HG03196 (cell line): Measurements from ENCODE around the gene RGS17.
A peak's percentile ranks its signal among the peaks of the same experiment; 100 is the strongest.
"Not testable (repeated sequence)": the region's sequence is repeated elsewhere in the genome, so short reads cannot be mapped to it uniquely, and the experiment has no call there.

ENCODE experiments used
- ATAC-seq: cut with Tn5 transposase; IDR thresholded peaks from one replicate; pipeline ENCODE4 v1.9.1; 2021; ENCODE audit not compliant: unreplicated experiment

The RGS17 gene, protein sequence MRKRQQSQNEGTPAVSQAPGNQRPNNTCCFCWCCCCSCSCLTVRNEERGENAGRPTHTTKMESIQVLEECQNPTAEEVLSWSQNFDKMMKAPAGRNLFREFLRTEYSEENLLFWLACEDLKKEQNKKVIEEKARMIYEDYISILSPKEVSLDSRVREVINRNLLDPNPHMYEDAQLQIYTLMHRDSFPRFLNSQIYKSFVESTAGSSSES

DNA sequence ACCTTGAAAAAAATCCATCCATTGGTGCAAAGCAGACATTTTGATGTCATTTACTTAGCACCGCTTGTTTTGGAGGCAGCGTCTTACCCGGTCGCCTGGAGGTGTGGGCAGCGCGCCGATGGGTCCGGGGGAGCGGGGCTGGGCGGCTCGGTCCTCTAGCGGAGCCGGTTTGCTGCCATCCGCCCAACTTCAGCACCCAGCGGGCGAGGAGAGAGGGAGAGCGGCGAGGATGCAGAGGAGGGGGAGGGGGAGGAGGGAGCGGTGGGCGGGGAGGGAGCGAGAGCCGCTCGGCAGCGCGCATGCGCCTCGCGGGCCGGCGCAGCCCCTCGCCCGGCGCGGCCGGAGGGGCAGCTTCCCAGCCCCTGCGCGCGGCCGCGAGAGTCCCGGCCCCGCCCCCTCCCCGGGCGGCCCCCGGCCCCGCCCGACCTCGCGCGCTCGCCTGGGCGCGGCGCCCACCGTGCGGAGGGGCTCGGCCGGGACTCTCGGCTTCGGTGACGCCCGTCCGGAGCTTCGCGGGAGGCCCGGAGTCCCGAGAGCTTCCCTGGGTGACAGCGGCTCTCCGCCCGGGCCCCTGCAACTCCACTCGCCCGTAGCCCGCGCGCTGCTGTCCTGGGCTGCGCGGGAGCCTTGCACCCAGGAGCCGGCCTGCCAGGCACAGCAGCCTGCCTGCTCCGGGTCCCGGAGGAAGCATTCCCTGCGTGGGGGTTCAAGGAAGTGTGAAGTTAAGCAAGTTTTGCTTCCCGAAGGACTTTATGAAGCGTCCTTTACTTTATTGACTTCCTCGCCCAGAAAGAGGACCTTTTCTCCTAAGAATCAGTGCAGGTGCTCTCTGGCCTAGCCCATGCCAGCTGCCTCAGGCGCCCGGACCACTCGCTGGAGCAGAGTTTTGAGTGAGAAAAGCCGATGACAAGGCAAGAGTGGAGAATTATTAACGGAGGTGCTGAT, at the start of gene RGS17:
RGS17 (minus strand) TSS at position 246 of the 945 bp plus-strand sequence. CDS start 87,264 bp downstream, outside the sequence.
- ATAC-seq = peak; percentile 65

DNA sequence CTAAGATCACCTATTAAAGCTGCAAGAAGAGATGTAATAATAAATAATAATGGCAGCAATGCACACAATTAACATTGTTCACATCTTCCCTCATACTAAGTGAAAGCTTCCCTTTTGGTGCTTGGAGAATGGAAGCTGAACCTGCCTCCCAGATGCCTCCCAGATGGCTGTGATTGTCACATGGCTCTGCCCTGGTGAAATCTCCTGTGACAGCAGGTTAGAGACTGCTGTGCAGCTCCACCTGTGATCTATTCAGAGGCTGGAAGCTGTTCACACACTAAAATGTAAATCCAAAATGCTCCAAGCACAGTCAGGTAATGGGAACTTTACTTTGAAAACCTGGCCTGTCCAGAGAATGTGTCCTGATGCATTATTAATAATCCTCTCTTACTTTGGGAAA, 41.7 kb upstream of the RGS17 start:
- ATAC-seq = no peak

DNA sequence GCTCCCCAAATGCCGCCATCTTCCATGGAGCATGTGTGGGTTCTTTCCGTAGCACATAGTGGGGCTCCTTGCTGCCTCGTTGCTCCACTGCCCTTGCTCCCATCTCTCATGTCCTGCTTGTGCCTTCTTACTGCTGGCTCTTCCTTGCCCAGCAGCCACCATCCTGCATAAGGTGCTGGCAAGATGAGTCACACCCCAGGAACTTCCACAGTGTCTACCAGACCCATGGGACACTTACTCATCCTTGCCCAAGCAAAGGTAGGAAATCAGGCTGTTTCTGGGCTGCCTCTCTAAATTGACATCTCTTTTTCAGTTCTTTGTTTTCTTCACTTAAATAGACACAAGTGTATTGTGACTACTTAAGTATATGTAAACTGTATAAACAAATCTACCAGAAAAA, 39.4 kb upstream of the RGS17 start:
- ATAC-seq = no peak

DNA sequence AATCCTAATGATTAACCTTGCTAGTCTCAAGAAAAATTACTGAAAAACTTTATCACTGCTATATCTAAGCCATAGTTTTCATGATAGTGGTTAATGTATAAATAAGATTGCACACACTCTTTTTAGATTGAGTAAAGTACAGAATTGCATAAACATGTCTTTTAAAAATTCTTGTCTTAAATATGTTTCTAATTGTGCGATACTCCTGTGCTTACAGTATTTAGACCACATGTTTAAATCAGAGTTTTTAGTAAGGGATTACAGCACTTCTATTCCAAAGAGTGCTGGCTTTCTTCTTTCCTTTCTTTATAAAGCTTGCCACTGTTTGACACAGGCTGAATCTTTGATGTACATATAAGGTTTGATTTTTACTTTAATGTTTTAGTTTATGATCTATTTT, 36.8 kb upstream of the RGS17 start:
- ATAC-seq = no peak

DNA sequence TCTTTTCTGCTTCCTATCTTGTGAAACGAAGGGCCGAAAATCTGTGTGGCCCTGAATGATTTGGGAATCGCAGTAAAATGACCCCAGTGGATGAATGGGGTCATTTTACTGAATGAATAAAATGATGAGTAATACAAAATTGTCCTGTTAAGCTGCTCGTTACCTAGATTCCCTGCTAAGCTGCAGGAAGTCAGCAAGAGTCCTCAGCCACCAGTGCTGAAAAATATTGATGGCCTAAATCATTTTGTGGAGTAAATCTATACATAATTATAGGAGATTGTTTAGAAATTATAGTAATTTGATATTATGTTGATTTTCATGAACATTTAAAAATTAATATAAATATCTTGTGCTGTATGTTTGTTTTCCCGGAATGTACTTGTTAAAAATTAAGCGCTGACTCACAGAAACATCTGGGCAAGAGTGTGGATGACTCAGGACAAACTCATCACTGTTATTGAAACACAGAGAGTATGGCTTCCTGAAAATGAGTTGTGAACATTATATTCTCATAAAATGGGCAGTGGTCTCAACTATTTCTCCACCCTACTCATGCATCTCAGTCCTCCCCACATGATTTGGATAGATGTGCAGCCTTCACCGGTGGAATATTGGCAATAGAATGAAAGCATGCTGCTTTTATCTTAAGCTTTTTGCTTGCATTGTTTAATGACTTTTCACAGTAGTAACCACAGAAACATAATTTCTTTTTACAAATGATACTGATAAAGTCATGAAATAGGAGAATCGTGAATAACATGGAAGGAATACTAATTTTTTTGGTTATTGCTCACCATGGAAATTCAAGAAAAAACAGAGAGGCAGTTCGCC, 36.2 kb upstream of the RGS17 start:
- ATAC-seq = no peak

DNA sequence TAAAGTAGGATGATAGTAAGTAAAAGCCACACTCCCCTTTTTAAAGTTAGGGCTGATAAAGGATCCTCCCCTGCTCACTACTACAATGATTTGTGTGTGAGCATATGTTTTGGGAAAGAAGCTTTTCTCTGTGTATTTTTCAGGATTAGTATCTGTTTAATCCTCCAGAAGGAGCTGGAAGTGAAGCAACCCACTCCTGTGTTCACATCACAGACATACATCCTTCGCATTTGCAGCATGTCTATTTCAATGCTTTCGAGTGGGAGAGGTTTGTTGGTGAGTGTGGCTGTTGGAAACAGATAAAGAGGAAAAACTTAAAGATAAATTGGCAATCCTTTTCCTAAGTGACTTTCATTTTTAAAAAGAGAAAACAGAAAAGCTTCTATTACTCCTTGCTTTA, 31.6 kb upstream of the RGS17 start:
- ATAC-seq = no peak

DNA sequence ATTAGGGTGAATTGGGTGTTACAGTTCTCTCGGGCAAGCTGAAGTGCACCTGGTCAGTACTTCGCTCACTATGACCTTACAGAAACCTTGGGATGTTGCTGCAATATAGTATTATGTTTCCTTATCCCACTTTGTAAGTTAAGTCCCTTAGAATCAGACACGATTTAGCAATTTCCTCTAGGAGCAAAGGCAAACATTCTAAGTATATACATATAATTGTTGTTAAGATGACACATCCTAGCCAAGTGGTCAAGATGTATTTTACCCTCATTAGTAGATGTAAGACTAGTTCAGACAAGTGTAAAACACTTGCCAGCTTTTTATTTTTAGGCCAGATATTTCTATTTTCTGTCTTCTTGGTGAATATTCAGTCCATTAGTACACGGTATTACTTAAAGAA, 31.1 kb upstream of the RGS17 start:
- no peak for ATAC-seq

DNA sequence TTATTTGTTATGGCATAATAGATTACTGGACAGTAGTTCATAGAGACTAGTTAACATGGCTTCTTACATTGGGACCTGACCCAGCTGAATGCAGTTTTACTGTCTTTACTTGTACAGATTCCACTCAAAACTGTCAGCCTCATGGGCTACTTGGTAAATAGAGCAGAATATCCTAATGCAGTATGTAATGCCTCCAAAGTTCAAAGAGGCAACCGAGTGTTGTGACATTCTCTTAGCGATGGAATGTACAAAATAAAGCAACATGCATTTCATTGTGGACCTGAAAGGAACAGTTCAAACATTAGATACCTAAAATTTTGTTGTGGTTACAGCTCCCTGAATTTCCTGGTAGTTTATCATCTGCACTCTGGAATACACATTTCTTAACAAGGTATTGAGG, 29.1 kb upstream of the RGS17 start:
- ATAC-seq = no peak

DNA sequence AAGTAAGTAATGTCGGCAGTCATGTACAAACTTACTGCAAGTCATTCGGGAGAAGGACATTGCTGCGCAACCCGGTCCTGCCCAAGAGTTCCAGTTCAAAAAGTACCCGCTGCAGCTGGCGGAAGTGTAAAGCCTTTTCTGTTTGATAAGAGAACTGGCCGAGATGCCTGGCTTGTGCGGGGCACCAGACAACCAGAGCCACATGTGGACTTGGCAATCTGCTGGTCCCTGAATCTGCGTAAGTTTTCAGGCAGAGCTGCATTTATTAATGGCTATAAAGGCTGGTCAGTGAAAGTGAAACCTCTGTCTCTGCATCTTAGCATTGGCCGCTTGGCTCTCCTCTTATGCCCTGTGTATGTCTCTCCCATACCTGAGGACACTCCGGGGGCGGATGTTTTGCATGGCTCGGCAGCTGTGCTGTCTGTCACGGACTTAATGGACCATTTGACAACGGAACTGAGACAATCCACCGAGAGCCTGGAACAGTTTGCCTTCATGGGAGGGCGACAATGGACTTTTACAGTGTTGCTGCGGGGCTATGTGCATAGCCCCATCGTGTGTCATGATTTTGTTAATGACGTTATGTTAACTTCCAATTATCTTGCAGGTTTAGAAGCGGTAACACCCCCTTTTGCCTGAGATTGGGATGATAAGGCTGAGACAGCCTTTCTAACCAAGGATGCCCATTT, 19.8 kb upstream of the RGS17 start:
- no peak for ATAC-seq

DNA sequence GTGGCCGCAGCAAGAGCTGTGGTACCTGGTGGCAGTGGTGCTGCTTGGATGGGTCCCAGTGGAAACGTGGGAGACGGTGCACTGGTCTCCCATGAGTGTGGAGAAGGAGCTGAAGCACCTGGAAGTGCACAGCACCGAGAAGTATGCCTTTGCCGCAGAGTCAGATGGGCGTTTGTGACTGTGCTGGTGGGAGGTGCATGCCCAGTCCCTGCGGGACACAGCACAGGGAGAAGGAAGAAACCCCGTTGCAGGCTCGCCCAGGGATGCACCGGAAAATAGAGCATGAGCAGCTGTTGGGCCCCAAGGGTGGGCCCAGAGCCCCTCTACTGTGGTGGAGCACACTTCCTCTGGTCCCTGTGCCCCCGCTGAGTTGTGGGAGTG, 19.3 kb upstream of the RGS17 start:
- no peak for ATAC-seq

DNA sequence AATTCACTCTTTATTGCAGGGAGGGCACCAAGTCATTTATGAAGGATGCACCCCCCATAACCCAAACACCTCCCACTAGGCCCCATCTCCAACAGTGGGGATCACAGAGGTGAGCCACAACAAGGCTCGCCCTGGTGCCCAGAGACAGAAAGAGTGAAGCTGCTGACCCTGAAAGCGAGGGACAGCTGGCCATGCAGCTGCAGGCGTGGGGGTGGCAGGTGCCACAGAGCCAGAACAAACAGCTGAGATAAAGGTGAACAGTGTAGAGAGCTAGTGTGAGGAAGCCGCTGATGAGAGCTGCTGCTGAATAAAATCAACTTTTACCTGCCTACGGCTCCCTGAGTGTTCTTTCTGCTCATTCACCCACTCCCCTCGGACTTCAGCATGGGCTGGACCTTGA, 18.8 kb upstream of the RGS17 start:
- ATAC-seq = no peak

DNA sequence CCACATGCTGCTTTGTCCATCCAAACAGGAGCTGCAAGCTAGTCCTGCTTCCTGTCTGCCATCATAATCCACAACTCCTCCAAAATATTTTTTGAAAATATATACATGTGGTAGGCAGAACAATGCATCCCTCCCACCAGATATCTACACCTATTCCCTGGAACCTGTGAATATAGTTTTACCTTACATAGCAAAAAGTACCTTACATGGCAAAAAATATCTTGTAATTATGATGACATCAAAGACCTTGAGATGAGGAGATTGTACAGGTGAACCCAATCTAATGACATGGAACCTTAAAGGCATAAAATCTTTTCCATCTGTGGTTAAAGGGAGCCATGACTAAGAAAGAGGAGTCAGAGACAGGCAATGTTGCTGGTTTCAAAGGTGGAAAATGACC, 15.3 kb upstream of the RGS17 start:
- no peak for ATAC-seq

DNA sequence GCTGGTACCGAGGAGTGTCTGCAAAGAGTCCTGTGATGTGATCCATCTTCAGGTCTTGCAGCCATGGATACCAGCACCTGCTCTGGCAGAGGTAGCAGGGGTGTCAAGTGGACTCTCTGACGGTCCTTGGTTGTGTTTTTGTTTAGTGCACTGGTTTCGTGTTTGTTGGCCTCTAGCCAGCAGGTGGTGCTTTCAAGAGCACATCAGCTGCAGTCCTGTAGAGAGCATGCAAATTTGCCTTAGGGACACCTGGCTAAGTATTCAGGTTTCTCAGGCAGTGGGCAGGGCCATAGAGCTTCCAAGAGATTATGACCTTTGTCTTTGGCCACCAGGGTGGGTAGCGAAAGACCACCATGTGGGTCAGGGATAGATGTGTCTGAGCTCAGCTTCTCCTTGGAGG, 14.5 kb upstream of the RGS17 start:
- ATAC-seq = no peak

DNA sequence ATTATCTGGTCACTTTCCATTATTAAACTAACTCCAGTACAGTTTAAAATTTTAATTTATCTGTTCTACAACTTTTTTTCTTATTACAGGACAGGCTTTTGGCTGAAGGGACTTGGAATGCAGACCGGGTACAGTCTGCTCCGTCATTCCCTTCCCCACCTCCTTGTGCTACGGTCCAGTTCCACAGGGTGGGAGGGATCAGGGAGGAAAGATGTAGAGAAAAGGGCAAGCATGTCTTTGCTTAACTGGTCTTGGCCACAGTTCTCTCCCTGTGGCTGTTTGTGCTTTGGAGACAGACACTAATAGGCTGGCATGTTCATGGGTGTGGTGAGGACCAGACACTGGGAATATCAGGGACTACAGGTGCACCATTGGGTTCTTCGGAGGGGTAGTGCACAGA, 12.1 kb upstream of the RGS17 start:
- no peak for ATAC-seq

DNA sequence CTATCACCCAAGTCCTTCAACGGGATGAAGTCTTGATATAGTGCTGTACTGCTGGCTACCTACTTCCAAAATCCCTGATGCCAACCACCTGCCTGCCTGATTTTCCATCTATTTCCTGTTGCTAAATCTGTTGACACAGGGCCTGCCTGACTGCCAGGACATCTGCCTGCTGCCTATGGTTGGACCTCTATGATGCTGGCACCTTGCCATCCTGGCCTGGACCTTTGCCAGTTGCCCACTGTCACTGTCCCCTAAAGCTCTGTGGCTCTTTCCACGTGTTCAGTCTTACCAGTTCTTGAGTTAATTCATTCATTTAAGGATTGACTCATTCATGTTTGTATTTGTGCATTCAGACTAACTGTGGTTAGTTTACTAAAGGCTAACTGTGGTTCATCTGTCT, 9.2 kb upstream of the RGS17 start:
- no peak for ATAC-seq

DNA sequence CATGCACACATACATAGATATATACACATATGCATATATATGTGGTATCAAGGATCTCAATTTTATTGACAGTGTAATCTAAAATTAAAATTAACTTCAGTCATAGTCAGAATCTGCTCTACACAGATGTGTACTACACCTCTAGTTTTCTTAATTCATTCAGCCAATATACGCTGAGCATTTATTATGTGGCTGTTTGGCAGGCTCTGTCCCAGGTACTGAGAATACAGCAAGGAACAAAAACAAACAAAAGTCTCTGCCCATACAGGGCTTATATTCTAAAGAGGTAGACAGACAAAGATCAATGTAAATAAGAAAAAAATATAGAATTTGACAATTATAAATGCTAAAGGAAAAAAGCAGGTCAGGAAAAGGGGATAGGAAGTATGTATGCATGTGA, 7.8 kb upstream of the RGS17 start:
- no peak for ATAC-seq

DNA sequence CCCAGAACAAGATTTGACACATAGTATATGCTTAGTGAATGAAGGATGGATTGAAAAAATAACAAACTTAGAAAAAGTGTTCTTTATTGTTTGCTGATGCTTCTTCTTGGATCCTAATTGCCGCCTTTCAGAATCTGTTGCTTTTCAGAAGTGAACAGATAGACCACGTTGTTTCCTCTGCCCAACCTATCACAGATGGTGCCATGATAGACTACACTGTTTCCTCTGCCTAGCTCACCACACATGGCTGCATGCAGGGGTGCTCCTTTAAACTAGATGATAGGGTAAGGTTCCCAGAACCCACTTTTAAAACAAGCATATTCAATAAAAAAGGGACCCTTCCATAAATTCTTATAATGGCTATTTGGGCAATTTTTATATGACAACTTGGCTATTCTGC, 4.6 kb upstream of the RGS17 start:
- no peak for ATAC-seq

DNA sequence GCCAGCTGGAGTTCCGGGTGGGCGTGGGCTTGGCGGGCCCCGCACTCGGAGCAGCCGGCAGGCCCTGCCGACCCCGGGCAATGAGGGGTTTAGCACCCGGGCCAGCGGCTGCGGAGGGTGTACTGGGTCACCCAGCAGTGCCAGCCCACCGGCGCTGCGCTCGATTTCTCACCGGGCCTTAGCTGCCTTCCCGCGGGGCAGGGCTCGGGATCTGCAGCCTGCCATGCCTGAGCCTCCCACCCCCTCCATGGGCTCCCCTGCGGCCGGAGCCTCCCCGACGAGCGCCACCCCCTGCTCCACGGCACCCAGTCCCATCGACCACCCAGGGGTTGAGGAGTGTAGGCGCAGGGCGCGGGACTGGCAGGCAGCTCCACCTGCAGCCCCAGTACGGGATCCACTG, 2.6 kb upstream of the RGS17 start:
- ATAC-seq = not testable (repeated sequence)

DNA sequence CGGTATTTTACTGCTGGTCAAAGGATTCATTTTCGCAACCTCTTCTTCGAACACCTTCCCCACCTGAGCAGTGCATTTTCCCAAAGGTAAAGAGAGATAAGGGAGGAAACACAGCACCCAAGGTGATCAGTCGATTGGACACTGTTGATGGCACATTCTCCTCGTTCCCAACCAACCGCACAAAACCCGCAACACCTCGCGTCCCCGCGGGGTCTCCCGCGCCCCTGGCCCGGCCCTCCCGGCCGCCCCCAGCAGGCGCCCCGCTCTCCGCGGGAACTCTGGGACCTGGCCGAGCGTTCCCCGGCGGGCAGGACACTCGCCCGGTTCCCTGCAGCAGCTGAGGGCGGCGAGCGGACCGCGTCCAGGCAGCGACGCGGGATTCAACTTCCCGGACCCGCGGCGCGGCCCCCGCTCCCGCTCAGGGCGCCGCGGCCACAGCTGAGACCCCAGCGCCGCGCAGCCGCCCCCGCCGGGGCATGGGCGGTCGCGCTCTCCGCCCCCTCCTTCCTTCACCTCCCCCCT, 506 bp downstream of the RGS17 start:
- no peak for ATAC-seq

DNA sequence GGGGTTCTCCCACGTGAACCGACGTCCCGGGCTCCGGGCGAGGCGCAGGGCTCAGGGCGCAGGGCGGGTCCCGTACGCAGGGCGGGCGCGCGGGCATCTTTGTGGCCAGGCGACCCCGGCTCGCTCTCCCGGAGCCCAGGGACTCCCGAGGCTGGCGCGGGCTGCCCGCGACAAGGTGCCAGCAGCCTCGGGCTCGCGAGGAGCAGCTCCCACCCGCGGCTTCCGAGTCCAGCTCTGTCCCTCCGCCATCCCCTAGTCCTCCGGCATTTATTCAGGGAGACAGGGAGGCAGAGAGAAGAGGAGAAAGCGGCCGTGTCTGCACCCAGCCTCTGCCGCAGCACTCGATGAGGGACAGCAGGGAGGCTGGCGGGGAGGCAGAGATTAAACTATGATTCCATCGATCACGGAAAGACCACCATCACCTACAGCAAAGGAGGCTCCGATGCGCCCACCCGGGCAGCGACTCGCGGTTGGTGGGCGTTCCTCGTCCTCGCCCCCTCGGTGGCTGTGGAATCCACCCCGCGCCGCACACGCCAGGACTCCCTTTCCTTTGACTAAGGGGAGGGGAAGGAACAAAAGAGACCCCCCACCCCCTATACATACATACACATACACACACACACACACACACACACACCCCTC, 1.1 kb downstream of the RGS17 start:
- ATAC-seq = no peak
